WTC11 (cell line): ENCODE measurements around the gene SLAMF6. TPM values are rescaled to one million over a fixed set of nuclear protein-coding genes. Genes with fewer than 3 reads are reported as not detected.
"Not testable (repeated sequence)": the region's sequence is repeated elsewhere in the genome, so short reads cannot be mapped to it uniquely, and the experiment has no call there.

Experiments
- ATAC-seq: fragments of 200-7000 bp; cut with Tn5 transposase; 2 replicates; pipeline ENCODE4 v1.10.0; 2021; ENCODE audit warnings: mild to moderate bottlenecking, moderate library complexity
- CTCF ChIA-PET: fragments of 300-600 bp; sonication (Branson Sonifier 250); formaldehyde crosslinking; loops from one replicate; lab custom pipeline; 2021; ENCODE audit warnings: antibody characterized with exemption; lab: Charles Lee
- POLR2A ChIA-PET: fragments of 350-600 bp; sonication (Branson Sonifier 250); formaldehyde crosslinking; loops from one replicate; lab custom pipeline; 2021; ENCODE audit warnings: antibody characterized with exemption; lab: Charles Lee
- DNase-seq: peaks from one replicate; pipeline ENCODE4 v3.0.0; 2021; ENCODE audit warnings: low spot score
- H3K27ac Mint-ChIP-seq: 2 replicates; pipeline ENCODE4 v1.8.0; 2021; ENCODE audit warnings: mixed read lengths
- H3K27me3 Mint-ChIP-seq: 2 replicates; pipeline ENCODE4 v1.8.0; 2021; ENCODE audit warnings: low read depth, mild to moderate bottlenecking, moderate library complexity, mixed read lengths
- H3K36me3 Mint-ChIP-seq: 2 replicates; pipeline ENCODE4 v1.8.0; 2021; ENCODE audit warnings: mixed read lengths
- H3K4me1 Mint-ChIP-seq: 2 replicates; pipeline ENCODE4 v1.8.0; 2022; ENCODE audit warnings: mixed read lengths
- H3K4me3 Mint-ChIP-seq: 2 replicates; pipeline ENCODE4 v1.8.0; 2021; ENCODE audit warnings: mild to moderate bottlenecking, moderate library complexity, mixed read lengths
- H3K9me3 Mint-ChIP-seq: 2 replicates; pipeline ENCODE4 v1.8.0; 2021; ENCODE audit warnings: mixed read lengths
- CREB1 ChIP-seq: sonication (generic); formaldehyde crosslinking; IDR thresholded peaks from 2 replicates; pipeline ENCODE4 v1.8.0; 2023; ENCODE audit warnings: mild to moderate bottlenecking, missing genetic modification reagents
- ELF4 ChIP-seq: sonication (generic); formaldehyde crosslinking; IDR thresholded peaks from 2 replicates; pipeline ENCODE4 v1.8.1; 2022; ENCODE audit warnings: low read depth, mild to moderate bottlenecking, moderate library complexity, missing genetic modification reagents
- JAZF1 ChIP-seq: fragments of 250-450 bp; sonication (Bioruptor Pico); IDR thresholded peaks from 2 replicates; pipeline ENCODE4 v1.9.0; 2021; ENCODE audit warnings: moderate library complexity, mild to moderate bottlenecking, inconsistent platforms
- MXD4 ChIP-seq: fragments of 250-450 bp; sonication (Bioruptor Pico); IDR thresholded peaks from 2 replicates; pipeline ENCODE4 v1.8.0; 2021; ENCODE audit warnings: mild to moderate bottlenecking, moderate library complexity, borderline replicate concordance
- NR2C2 ChIP-seq: sonication (generic); formaldehyde crosslinking; IDR thresholded peaks from 2 replicates; pipeline ENCODE4 v1.8.0; 2022; ENCODE audit warnings: mild to moderate bottlenecking, missing genetic modification reagents
- RELA ChIP-seq: sonication (generic); formaldehyde crosslinking; IDR thresholded peaks from 2 replicates; pipeline ENCODE4 v1.8.1; 2022; ENCODE audit warnings: missing genetic modification reagents, mild to moderate bottlenecking, borderline replicate concordance
- ZBTB21 ChIP-seq: sonication (generic); formaldehyde crosslinking; IDR thresholded peaks from 2 replicates; pipeline ENCODE4 v1.8.1; 2023; ENCODE audit warnings: mild to moderate bottlenecking, missing genetic modification reagents, borderline replicate concordance
- ZNF263 ChIP-seq: sonication (generic); formaldehyde crosslinking; IDR thresholded peaks from 2 replicates; pipeline ENCODE4 v1.8.1; 2022; ENCODE audit warnings: low read depth, mild to moderate bottlenecking, moderate library complexity, missing genetic modification reagents
- ZNF396 ChIP-seq: fragments of 250-450 bp; sonication (Bioruptor Pico); IDR thresholded peaks from 2 replicates; pipeline ENCODE4 v1.8.0; 2021; ENCODE audit warnings: mild to moderate bottlenecking, moderate library complexity, borderline replicate concordance
- ZNF423 ChIP-seq: fragments of 250-450 bp; sonication (Bioruptor Pico); IDR thresholded peaks from 2 replicates; pipeline ENCODE4 v2.1.2; 2022; ENCODE audit warnings: mild to moderate bottlenecking, moderate library complexity
- total RNA-seq: library from RNA; stranded (reverse); gene quantifications from 3 replicates; pipeline ENCODE4 v1.2.3, GENCODE V29; 2021
- TF ChIP-seq, protein P1 (sequence below): sonication (generic); formaldehyde crosslinking; IDR thresholded peaks from 2 replicates; pipeline ENCODE4 v1.8.1; 2022; ENCODE audit warnings: missing genetic modification reagents, borderline replicate concordance
- TF ChIP-seq, protein P2 (sequence below): fragments of 250-450 bp; sonication (Bioruptor Pico); conservative IDR thresholded peaks from 2 replicates; pipeline ENCODE4 v1.9.0; 2021; ENCODE audit warnings: mild to moderate bottlenecking
- TF ChIP-seq, protein P3 (sequence below): sonication (generic); formaldehyde crosslinking; IDR thresholded peaks from 2 replicates; pipeline ENCODE4 v1.8.1; 2022; ENCODE audit warnings: low read depth, missing genetic modification reagents, borderline replicate concordance
- TF ChIP-seq, protein P4 (sequence below): fragments of 250-450 bp; sonication (Bioruptor Pico); IDR thresholded peaks from 2 replicates; pipeline ENCODE4 v1.9.0; 2021; ENCODE audit warnings: mild to moderate bottlenecking, borderline replicate concordance
- TF ChIP-seq, protein P5 (sequence below): sonication (generic); formaldehyde crosslinking; IDR thresholded peaks from 2 replicates; pipeline ENCODE4 v1.8.1; 2022; ENCODE audit warnings: low read depth, mild to moderate bottlenecking, moderate library complexity, missing genetic modification reagents, borderline replicate concordance

SLAMF6 gene
- total RNA-seq, 1 experiment from 2014 or later, result not detected

DNA sequence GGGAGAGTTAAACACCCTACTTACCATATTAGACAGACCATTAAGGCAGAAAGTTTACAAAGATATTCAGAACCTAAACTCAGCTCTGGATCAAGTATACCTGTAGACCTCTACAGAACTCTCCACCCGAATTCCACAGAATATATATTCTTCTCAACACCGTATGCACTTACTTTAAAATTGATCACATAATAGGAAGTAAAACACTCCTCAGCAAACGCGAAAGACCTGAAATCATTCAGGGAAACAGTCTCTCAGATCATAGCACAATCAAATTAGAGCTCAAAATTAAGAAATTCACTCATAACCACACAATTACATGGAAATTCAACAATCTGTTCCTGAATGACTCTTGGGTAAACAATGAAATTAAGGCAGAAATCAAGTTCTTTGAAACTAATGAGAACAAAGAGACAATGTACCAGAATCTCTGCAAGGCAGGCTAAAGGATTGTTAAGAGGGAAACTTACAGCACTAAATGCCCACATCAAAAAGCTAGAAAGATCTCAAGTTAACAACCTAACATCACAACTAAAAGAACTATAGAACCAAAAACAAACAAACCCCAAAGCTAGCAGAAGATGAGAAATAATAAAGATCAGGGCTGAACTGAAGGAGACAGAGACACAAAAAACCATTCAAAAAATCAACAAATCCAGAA, 37.1 kb upstream of the SLAMF6 start (continued):
- TF ChIP-seq, protein P1, sequence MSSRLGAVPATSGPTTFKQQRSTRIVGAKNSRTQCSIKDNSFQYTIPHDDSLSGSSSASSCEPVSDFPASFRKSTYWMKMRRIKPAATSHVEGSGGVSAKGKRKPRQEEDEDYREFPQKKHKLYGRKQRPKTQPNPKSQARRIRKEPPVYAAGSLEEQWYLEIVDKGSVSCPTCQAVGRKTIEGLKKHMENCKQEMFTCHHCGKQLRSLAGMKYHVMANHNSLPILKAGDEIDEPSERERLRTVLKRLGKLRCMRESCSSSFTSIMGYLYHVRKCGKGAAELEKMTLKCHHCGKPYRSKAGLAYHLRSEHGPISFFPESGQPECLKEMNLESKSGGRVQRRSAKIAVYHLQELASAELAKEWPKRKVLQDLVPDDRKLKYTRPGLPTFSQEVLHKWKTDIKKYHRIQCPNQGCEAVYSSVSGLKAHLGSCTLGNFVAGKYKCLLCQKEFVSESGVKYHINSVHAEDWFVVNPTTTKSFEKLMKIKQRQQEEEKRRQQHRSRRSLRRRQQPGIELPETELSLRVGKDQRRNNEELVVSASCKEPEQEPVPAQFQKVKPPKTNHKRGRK (CRISPR knock-in tag), result no peak
- TF ChIP-seq, all 79 proteins: peak for 0

DNA sequence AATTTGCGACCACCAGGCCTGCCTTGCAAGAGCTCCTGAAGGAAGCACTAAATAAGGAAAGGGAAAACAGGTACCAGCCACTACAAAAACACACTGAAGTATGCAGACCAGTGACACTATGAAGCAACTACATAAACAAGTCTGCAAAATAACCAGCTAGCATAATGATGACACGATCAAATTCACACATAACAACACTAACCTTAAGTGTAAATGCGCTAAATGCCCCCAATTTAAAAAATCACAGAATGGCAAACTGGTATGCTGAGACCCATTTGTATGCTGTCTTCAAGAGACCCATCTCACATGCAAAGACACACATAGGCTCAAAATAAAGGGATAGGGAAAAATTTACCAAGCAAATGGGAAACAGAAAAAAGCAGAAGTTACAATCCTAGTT, 36.4 kb upstream of the SLAMF6 start:
- CTCF ChIA-PET, result interaction anchor here (0.6 kb wide), 1 partner anchor 262 kb away, joined by 3 read pairs; no protein-coding TSS in a partner anchor
- H3K4me1 Mint-ChIP-seq, DNase-seq, ATAC-seq, POLR2A ChIA-PET, H3K4me3 Mint-ChIP-seq, H3K27ac Mint-ChIP-seq, H3K27me3 Mint-ChIP-seq: not testable (repeated sequence)
- Mint-ChIP-seq H3K36me3 (peaks cover 12% of the 10 kb centered on the region), H3K9me3 (peaks cover 24% of the 10 kb centered on the region)

DNA sequence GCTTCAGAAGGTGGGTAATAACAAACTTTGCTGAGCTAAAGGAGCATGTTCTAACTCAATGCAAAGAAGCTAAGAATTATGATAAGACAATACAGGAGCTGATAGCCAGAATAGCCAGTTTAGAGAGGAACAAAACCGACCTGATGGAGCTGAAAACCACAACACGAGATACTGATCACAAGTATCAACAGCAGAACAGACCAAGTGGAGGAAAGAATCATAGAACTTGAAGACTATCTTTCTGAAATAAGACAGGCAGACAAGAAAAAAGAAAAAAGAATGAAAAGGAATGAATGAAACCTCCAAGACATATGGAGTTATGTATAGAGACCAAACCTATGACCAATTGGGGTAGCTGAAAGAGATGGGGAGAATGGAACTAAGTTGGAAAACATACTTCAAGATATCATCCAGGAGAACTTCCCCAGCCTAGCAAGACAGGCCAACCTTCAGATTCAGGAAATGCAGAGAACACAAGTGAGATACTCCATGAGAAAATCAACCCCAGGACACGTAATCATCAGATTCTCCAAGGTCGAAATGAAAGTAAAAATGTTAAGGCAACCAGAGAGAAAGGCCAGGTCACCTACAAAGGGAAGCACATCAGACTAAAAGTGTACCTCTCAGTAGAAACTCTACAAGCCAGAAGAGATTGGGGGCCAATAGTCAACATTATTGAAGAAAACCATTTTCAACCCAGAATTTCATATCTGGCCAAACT, 35.8 kb upstream of the SLAMF6 start:
- ChIA-PET CTCF (interaction anchor here (0.6 kb wide), 1 partner anchor 263 kb away, joined by 3 read pairs; no protein-coding TSS in a partner anchor), POLR2A (no interaction called here)
- Mint-ChIP-seq H3K4me1 (no peaks in the 10 kb centered on the region), H3K27me3 (peaks cover 3% of the 10 kb centered on the region; the same call in 1 of the 2 replicates), H3K36me3 (peaks cover 12% of the 10 kb centered on the region), H3K9me3 (peaks cover 24% of the 10 kb centered on the region), H3K27ac (no peak overlapping the region), H3K4me3 (no peak overlapping the region)
- DNase-seq (no peak), ATAC-seq (no peak)
- TF ChIP-seq ZBTB21 (CRISPR knock-in tag) (no peak), RELA (CRISPR knock-in tag) (no peak), MXD4 (CRISPR knock-in tag) (no peak), ZNF423 (CRISPR knock-in tag) (no peak), ZNF396 (CRISPR knock-in tag) (no peak), JAZF1 (CRISPR knock-in tag) (no peak), ELF4 (CRISPR knock-in tag) (no peak), ZNF263 (CRISPR knock-in tag) (no peak), CREB1 (no peak), NR2C2 (CRISPR knock-in tag) (no peak)
- TF ChIP-seq, protein P2, sequence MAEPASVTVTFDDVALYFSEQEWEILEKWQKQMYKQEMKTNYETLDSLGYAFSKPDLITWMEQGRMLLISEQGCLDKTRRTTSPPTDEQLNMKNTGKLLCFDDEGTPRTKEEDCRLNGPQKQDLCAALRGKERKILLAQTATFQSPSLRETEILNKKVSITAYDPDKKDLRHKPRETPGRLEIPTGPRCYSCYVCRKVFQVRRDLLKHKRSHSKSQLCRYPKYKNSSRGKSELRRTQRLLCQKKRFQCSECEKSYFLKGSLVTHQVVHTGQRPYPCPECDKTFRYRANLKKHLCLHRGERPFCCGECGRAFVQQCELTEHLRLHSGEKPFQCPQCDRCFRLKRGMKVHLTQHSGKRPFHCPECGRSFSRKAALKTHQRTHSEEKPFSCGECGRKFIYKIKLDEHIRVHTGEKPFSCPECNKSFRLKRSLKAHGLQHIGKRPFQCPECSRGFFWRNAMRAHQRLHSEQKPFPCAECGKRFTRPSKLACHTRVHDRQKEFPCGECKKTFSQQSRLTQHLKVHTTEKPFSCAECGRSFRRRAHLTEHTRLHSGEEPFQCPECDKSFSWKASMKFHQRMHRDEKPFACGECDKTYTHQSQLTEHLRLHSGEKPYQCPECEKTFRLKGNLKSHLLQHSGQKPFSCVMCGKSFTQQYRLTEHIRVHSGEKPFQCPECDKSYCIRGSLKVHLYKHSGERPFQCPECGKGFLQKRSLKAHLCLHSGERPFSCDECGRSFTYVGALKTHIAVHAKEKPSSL, result no peak
- TF ChIP-seq, protein P3, sequence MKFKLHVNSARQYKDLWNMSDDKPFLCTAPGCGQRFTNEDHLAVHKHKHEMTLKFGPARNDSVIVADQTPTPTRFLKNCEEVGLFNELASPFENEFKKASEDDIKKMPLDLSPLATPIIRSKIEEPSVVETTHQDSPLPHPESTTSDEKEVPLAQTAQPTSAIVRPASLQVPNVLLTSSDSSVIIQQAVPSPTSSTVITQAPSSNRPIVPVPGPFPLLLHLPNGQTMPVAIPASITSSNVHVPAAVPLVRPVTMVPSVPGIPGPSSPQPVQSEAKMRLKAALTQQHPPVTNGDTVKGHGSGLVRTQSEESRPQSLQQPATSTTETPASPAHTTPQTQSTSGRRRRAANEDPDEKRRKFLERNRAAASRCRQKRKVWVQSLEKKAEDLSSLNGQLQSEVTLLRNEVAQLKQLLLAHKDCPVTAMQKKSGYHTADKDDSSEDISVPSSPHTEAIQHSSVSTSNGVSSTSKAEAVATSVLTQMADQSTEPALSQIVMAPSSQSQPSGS (CRISPR knock-in tag), result no peak
- TF ChIP-seq, protein P4, sequence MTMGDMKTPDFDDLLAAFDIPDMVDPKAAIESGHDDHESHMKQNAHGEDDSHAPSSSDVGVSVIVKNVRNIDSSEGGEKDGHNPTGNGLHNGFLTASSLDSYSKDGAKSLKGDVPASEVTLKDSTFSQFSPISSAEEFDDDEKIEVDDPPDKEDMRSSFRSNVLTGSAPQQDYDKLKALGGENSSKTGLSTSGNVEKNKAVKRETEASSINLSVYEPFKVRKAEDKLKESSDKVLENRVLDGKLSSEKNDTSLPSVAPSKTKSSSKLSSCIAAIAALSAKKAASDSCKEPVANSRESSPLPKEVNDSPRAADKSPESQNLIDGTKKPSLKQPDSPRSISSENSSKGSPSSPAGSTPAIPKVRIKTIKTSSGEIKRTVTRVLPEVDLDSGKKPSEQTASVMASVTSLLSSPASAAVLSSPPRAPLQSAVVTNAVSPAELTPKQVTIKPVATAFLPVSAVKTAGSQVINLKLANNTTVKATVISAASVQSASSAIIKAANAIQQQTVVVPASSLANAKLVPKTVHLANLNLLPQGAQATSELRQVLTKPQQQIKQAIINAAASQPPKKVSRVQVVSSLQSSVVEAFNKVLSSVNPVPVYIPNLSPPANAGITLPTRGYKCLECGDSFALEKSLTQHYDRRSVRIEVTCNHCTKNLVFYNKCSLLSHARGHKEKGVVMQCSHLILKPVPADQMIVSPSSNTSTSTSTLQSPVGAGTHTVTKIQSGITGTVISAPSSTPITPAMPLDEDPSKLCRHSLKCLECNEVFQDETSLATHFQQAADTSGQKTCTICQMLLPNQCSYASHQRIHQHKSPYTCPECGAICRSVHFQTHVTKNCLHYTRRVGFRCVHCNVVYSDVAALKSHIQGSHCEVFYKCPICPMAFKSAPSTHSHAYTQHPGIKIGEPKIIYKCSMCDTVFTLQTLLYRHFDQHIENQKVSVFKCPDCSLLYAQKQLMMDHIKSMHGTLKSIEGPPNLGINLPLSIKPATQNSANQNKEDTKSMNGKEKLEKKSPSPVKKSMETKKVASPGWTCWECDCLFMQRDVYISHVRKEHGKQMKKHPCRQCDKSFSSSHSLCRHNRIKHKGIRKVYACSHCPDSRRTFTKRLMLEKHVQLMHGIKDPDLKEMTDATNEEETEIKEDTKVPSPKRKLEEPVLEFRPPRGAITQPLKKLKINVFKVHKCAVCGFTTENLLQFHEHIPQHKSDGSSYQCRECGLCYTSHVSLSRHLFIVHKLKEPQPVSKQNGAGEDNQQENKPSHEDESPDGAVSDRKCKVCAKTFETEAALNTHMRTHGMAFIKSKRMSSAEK (CRISPR knock-in tag), result no peak
- TF ChIP-seq, protein P5, sequence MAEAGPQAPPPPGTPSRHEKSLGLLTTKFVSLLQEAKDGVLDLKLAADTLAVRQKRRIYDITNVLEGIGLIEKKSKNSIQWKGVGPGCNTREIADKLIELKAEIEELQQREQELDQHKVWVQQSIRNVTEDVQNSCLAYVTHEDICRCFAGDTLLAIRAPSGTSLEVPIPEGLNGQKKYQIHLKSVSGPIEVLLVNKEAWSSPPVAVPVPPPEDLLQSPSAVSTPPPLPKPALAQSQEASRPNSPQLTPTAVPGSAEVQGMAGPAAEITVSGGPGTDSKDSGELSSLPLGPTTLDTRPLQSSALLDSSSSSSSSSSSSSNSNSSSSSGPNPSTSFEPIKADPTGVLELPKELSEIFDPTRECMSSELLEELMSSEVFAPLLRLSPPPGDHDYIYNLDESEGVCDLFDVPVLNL (CRISPR knock-in tag), result no peak
